ENCODE data around the gene SIGLEC9. TPM values are rescaled to one million over a fixed set of nuclear protein-coding genes. Genes with fewer than 3 reads are reported as not detected.
A peak's percentile ranks its signal among the peaks of the same experiment; 100 is the strongest.

The SIGLEC9 gene
- total RNA-seq, 4 donors from 2014 or later = 0.51 to 2.6 (median 1.7) TPM

DNA sequence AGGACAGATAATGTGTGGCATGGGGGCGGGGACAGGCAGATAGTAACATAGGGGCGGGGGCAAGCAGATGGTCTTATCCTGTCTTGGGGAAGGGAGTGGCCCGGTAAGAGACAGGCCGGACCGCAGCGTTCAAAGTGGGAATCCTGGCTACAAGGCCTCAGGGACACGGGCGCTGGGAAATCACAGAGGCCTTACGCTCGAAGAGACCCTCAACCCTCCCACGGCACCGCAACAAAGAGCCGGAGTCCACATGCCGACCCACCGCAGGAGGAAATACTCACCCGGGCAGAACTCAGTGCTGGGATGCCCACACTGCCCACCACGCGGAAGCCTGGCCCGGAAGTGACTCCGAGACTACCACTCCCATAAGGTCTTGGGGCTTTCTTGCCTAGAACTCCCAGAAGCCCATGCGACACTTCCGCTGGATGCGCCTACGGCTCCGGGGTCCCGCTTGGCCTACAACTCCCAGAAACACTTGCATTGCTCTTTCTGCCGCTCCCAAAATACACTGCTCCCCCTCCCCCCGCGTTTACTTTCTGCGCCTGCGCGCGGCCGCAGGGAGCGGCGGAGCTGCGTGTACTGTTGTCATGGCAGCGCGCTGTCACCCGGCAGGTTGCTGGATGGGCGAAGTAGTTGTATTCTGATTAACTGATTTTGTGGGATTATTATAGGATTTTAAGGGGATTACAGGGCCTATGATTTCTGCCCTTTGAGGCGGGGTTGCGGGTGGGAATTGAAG is 16.5 kb upstream of the SIGLEC9 start, which contains the start of gene CTU1:
Gene CTU1, minus strand, starts transcription at position 344 of the 739 bp plus-strand sequence. CDS start 3,840 bp downstream, outside the sequence.
- no peaks in the 10 kb centered on the region for H3K9me3 ChIP-seq
- no peaks in the 10 kb centered on the region for H3K27me3 ChIP-seq
- intact Hi-C loops (cut with DNase I; ENCODE audit: low total_unique reads) = no loop called here
- peak within 1 kb of the TSS; percentile 61 to 71 for H3K27ac ChIP-seq
- peak; percentile 18 to 50 for TF ChIP-seq POLR2A (IDR thresholded peaks at IDR 0.05)
- TF ChIP-seq, protein P1, sequence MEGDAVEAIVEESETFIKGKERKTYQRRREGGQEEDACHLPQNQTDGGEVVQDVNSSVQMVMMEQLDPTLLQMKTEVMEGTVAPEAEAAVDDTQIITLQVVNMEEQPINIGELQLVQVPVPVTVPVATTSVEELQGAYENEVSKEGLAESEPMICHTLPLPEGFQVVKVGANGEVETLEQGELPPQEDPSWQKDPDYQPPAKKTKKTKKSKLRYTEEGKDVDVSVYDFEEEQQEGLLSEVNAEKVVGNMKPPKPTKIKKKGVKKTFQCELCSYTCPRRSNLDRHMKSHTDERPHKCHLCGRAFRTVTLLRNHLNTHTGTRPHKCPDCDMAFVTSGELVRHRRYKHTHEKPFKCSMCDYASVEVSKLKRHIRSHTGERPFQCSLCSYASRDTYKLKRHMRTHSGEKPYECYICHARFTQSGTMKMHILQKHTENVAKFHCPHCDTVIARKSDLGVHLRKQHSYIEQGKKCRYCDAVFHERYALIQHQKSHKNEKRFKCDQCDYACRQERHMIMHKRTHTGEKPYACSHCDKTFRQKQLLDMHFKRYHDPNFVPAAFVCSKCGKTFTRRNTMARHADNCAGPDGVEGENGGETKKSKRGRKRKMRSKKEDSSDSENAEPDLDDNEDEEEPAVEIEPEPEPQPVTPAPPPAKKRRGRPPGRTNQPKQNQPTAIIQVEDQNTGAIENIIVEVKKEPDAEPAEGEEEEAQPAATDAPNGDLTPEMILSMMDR (IDR thresholded peaks at IDR 0.05) = peak in 2 of 4 experiments; percentile 16 to 54
- no peaks in the 10 kb centered on the region for H3K36me3 ChIP-seq
- peak within 1 kb of the TSS; percentile 75 to 97 for H3K4me3 ChIP-seq
- H3K4me1 ChIP-seq = peaks cover 7 to 8% of the 10 kb centered on the region in 2 donors
- DNase-seq = peak; percentile 98 to 99

DNA sequence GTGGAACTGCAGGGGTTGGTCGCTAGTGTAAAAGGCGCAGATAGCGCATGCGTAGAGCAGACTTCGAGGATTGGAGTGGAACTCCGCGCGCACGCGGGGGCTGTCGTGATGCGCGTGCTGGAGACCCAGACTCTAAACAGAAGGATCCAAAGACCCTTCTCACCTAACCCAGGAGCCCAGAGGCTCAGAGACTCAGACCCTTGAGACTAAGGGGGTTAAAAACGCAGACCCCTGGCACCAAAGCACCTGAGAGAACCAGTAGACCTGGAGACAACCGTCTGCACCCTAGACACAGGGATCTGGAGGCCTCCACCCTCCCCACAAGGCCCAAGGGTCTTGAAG is 15.9 kb upstream of the SIGLEC9 start:
- peaks cover 7 to 8% of the 10 kb centered on the region in 2 donors for H3K4me1 ChIP-seq
- DNase-seq = no peak
- TF ChIP-seq POLR2A (IDR thresholded peaks at IDR 0.05) = no peak
- H3K9me3 ChIP-seq = no peaks in the 10 kb centered on the region
- peak overlapping the region; percentile 61 to 71 for H3K27ac ChIP-seq
- intact Hi-C loops (cut with DNase I; ENCODE audit: low total_unique reads) = no loop called here
- H3K27me3 ChIP-seq = no peaks in the 10 kb centered on the region
- H3K4me3 ChIP-seq = peak overlapping the region; percentile 75 to 97
- H3K36me3 ChIP-seq = no peaks in the 10 kb centered on the region

DNA sequence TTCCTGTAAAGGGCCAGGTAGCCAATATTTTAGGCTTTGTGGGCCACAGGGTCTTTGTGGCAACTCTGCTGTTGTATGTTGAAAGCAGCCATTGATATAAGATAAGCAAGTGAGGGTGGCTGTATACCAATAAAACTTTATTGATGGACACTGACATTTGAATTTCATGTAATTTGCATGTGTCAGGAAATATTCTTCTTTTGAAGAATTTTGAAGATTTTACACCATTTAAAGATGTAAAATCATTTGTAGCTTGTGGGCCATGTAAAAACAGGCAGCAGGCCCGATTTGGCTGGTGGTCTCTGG is 14.1 kb upstream of the SIGLEC9 start:
- DNase-seq = no peak
- Histone ChIP-seq H3K9me3 (no peaks in the 10 kb centered on the region), H3K27ac (no peak overlapping the region), H3K4me1 (peaks cover 7 to 8% of the 10 kb centered on the region in 2 donors), H3K36me3 (no peaks in the 10 kb centered on the region), H3K27me3 (no peaks in the 10 kb centered on the region), H3K4me3 (no peak overlapping the region)
- intact Hi-C loops (cut with DNase I; ENCODE audit: low total_unique reads) = loop anchor here (10.0 kb wide), 1 partner anchor 484 kb away; no protein-coding TSS in a partner anchor
- TF ChIP-seq POLR2A (IDR thresholded peaks at IDR 0.05) = no peak
- TF ChIP-seq, protein P1 (IDR thresholded peaks at IDR 0.05) = no peak

DNA sequence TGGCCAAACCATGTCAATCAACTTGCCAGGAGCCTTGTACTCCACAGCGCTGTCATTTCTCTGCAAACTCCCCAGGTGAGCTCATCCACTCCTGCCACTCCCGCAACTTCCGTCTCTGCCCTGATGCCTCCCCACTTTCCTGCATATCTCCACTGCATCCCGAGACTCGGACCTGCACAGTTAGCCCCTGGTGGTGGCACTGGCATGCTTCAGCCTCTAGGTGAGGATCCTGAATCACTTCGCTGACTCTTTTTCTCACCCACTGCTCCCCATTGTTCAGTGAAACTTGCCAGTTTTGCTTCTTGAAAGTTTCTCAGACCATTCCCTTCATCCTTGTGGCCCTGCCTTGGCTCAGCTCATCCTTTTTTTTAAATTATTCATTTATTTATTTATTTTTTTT is 13.1 kb upstream of the SIGLEC9 start:
- Histone ChIP-seq H3K27ac (no peak overlapping the region), H3K4me3 (no peak overlapping the region), H3K27me3 (no peaks in the 10 kb centered on the region), H3K9me3 (no peaks in the 10 kb centered on the region), H3K36me3 (no peaks in the 10 kb centered on the region), H3K4me1 (peaks cover 7 to 8% of the 10 kb centered on the region in 2 donors)
- TF ChIP-seq POLR2A (IDR thresholded peaks at IDR 0.05) = no peak
- TF ChIP-seq, protein P1 (IDR thresholded peaks at IDR 0.05) = no peak
- DNase-seq = no peak
- intact Hi-C loops (cut with DNase I; ENCODE audit: low total_unique reads) = loop anchor here (10.0 kb wide), 1 partner anchor 483 kb away; no protein-coding TSS in a partner anchor

DNA sequence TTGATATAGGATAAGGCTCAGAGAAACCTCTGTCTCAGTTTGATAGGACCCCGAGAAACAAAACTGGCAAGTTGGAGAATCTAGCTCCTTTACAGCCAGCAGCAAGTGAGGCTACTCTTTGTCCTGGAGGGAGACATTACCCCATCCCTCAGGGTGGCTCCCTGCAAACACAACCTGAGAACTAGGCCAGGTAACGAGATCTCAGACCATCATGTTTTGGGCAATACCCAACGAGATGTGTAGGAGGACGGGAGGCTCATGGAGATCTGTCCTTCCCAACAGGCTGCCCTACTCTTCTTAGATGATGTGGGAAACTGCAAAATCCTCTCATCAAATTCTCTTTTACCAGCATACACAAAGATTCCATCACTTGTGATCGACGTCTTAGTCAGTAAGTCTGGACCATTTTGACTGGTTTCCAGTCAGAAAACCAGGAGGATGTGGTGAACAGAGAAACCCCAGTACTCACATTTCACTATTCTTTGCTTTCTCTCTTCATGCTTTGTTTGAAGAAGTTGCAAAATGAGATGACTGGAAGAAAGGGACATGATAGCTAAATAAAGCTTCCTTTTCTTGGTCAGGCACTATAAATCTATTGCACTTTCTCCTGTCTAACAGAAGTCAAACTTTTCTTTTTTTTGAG is 10.5 kb upstream of the SIGLEC9 start:
- Histone ChIP-seq H3K4me3 (no peak overlapping the region), H3K27ac (no peak overlapping the region), H3K9me3 (no peaks in the 10 kb centered on the region), H3K27me3 (no peaks in the 10 kb centered on the region), H3K36me3 (no peaks in the 10 kb centered on the region), H3K4me1 (no peaks in the 10 kb centered on the region)
- DNase-seq = no peak
- TF ChIP-seq, protein P1 (IDR thresholded peaks at IDR 0.05) = no peak
- TF ChIP-seq POLR2A (IDR thresholded peaks at IDR 0.05) = no peak
- intact Hi-C loops (cut with DNase I; ENCODE audit: low total_unique reads) = loop anchor here (10.0 kb wide), 1 partner anchor 481 kb away; no protein-coding TSS in a partner anchor
